Measurements from ENCODE around the gene GOLGA8F.
"Not testable (repeated sequence)": the region's sequence is repeated elsewhere in the genome, so short reads cannot be mapped to it uniquely, and the experiment has no call there.

GOLGA8F gene

GRCh38 chr15:28378364-28378763 is at the start of gene GOLGA8F:
Gene GOLGA8F, plus strand, starts transcription at chr15:28378664. Its CDS starts 98 bp downstream, at chr15:28378762.
- DNase-seq: not testable (repeated sequence)

GRCh38 chr15:28357984-28358383 is 20.5 kb upstream of the GOLGA8F start, which contains the start of gene GOLGA6L24:
Gene GOLGA6L24, minus strand, starts transcription at chr15:28358084. Its CDS starts 61 bp downstream, at chr15:28358023.
- DNase-seq: not testable (repeated sequence)

- DNase-seq: not testable (repeated sequence)
Measured at GRCh38 chr15:28365502-28365901, 13.0 kb upstream of the GOLGA8F start.

- not testable (repeated sequence) for DNase-seq
Measured at GRCh38 chr15:28380053-28380452, 1.6 kb downstream of the GOLGA8F start.

- DNase-seq: not testable (repeated sequence)
Measured at GRCh38 chr15:28396022-28396421, 17.6 kb downstream of the GOLGA8F start.

- not testable (repeated sequence) for DNase-seq
Measured at GRCh38 chr15:28402774-28403435, 24.4 kb downstream of the GOLGA8F start.

GRCh38 chr15:28420470-28420869 is 42.0 kb downstream of the GOLGA8F start:
- not testable (repeated sequence) for DNase-seq

GRCh38 chr15:28435594-28435993 is 57.1 kb downstream of the GOLGA8F start:
- not testable (repeated sequence) for DNase-seq

Measured in activated T-cell treated with anti-CD3 and anti-CD28 coated beads, Interleukin-2, amount 50 U/mL, for 48 hours (primary cell).